SK-N-SH treated with all-trans-retinoic acid at 6 μM for 48 hours (cell line): Measurements from ENCODE around the gene BRD7.

Source experiments
- ARNTL ChIP-seq: fragments of 450-650 bp; formaldehyde crosslinking; IDR thresholded peaks from 2 replicates; pipeline ENCODE4 v1.5.0; 2020; ENCODE audit warnings: low read depth, mild to moderate bottlenecking, moderate library complexity, borderline replicate concordance
- CSDC2 ChIP-seq: fragments of 250-450 bp; sonication (Bioruptor Pico); IDR thresholded peaks from 2 replicates; pipeline ENCODE4 v1.5.0; 2020; ENCODE audit warnings: mild to moderate bottlenecking, moderate library complexity
- PATZ1 ChIP-seq: fragments of 250-450 bp; sonication (Bioruptor Pico); IDR thresholded peaks from 2 replicates; pipeline ENCODE4 v1.8.0; 2020; ENCODE audit warnings: mild to moderate bottlenecking, moderate library complexity, borderline replicate concordance
- PPARA ChIP-seq: fragments of 250-450 bp; sonication (Bioruptor Pico); IDR thresholded peaks from 2 replicates; pipeline ENCODE4 v1.5.0; 2020; ENCODE audit warnings: mild to moderate bottlenecking, borderline replicate concordance
- RARB ChIP-seq: fragments of 250-450 bp; sonication (Bioruptor Pico); IDR thresholded peaks from 2 replicates; pipeline ENCODE4 v1.8.0; 2021; ENCODE audit warnings: mild to moderate bottlenecking, moderate library complexity
- ZC3H10 ChIP-seq: fragments of 250-450 bp; sonication (Bioruptor Pico); IDR thresholded peaks from 2 replicates; pipeline ENCODE4 v1.5.1; 2021; ENCODE audit warnings: mild to moderate bottlenecking, moderate library complexity
- ZFP3 ChIP-seq: fragments of 250-450 bp; sonication (Bioruptor Pico); IDR thresholded peaks from 2 replicates; pipeline ENCODE4 v1.5.0; 2020; ENCODE audit warnings: mild to moderate bottlenecking, moderate library complexity
- ZFP30 ChIP-seq: fragments of 450-650 bp; formaldehyde crosslinking; IDR thresholded peaks from 2 replicates; pipeline ENCODE4 v1.5.0; 2022; ENCODE audit warnings: mild to moderate bottlenecking, moderate library complexity
- ZNF8 ChIP-seq: fragments of 450-650 bp; formaldehyde crosslinking; IDR thresholded peaks from 2 replicates; pipeline ENCODE4 v1.5.0; 2020; ENCODE audit warnings: mild to moderate bottlenecking, moderate library complexity
- TF ChIP-seq, protein P1 (sequence below): fragments of 250-450 bp; sonication (Bioruptor Pico); IDR thresholded peaks from 2 replicates; pipeline ENCODE4 v1.5.1; 2021; ENCODE audit warnings: mild to moderate bottlenecking, moderate library complexity
- TF ChIP-seq, protein P2 (sequence below): fragments of 250-450 bp; sonication (Bioruptor Pico); IDR thresholded peaks from 2 replicates; pipeline ENCODE4 v1.8.0; 2021; ENCODE audit warnings: low read depth, mild to moderate bottlenecking, moderate library complexity, borderline replicate concordance

DNA sequence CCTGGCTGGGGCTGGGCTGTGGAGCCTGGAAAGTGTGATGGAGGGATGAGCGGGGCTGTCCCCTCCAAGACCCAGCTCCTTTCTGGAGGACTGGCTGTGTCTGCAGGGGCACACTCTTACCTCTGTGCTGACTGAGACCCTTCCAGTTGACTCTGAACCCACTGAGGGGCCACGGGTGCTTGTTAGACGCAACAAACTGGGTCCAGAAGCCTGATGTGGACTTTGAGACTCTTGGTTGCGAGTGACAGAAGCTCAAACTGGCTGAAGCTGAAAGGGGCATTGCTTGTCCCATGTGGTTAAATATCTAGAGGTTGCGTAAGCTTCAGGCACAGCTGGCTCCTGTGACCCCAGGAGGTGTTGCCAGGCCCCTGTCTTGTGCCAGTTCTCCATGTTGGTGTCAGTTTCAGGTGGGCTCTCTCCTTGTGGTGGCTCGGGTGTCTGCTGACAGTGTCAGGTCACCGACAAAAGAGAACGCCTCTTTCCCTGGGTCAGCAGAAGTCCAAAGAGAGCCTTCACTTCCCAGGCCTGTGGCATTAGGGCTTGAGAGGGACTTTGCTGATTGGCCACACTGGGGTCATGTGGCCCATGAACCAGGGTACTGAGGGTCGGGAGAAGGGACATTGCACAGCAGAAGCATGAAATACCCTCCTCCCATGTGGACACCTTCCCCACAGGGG, 85.7 kb downstream of the BRD7 start:
- TF ChIP-seq, protein P1, sequence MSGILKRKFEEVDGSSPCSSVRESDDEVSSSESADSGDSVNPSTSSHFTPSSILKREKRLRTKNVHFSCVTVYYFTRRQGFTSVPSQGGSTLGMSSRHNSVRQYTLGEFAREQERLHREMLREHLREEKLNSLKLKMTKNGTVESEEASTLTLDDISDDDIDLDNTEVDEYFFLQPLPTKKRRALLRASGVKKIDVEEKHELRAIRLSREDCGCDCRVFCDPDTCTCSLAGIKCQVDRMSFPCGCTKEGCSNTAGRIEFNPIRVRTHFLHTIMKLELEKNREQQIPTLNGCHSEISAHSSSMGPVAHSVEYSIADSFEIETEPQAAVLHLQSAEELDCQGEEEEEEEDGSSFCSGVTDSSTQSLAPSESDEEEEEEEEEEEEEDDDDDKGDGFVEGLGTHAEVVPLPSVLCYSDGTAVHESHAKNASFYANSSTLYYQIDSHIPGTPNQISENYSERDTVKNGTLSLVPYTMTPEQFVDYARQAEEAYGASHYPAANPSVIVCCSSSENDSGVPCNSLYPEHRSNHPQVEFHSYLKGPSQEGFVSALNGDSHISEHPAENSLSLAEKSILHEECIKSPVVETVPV (CRISPR knock-in tag): no peak
- TF ChIP-seq CSDC2 (CRISPR knock-in tag) (no peak), PATZ1 (CRISPR knock-in tag) (no peak), PPARA (CRISPR knock-in tag) (no peak), ARNTL (CRISPR knock-in tag) (no peak), ZC3H10 (no peak), ZFP3 (no peak), ZNF8 (no peak), ZFP30 (CRISPR knock-in tag) (no peak), RARB (CRISPR knock-in tag) (no peak)
- TF ChIP-seq, protein P2, sequence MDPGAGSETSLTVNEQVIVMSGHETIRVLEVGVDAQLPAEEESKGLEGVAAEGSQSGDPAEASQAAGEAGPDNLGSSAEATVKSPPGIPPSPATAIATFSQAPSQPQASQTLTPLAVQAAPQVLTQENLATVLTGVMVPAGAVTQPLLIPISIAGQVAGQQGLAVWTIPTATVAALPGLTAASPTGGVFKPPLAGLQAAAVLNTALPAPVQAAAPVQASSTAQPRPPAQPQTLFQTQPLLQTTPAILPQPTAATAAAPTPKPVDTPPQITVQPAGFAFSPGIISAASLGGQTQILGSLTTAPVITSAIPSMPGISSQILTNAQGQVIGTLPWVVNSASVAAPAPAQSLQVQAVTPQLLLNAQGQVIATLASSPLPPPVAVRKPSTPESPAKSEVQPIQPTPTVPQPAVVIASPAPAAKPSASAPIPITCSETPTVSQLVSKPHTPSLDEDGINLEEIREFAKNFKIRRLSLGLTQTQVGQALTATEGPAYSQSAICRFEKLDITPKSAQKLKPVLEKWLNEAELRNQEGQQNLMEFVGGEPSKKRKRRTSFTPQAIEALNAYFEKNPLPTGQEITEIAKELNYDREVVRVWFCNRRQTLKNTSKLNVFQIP: no peak
